Measurements from ENCODE around the gene HIGD1C.

HIGD1C gene

DNA sequence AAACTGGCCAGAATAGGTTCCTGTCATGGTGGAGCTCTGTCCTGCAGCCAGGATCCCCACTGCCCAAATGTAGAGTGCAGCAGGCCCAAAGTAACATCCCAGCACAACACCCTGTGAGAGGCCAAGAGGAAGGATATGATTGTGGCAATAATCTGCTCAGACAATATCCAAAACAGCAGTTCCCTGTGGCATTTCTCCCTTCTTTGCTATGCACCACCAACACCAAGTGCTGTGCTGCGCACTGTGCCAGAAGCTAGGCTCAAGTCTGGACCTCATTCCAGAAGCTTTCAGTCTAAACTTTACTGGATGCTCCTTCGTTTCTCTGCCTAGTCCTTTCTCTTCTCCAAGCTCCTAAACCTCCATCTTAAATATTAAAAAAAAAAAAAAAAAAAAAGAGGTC is 40.5 kb downstream of the HIGD1C start:
- ChIA-PET POLR2A (no interaction called here), CTCF (interaction anchor here (0.6 kb wide), 2 partner anchors 14 to 374 kb away, joined by 3 read pairs; no protein-coding TSS in a partner anchor)
- H3K4me3 ChIP-seq (ENCODE audit: low read depth, low read length): no peak overlapping the region
- no peaks in the 10 kb centered on the region for H3K4me1 ChIP-seq (ENCODE audit: control insufficient read depth, insufficient read depth, low read length)
- peaks cover 60 to 91% of the 10 kb centered on the region in 2 experiments for H3K36me3 ChIP-seq (ENCODE audit: control insufficient read depth in 2 of 2, insufficient read depth in 1 of 2, low read length in 2 of 2)
- TF ChIP-seq ZNF623 (tag by site-specific recombination; IDR thresholded peaks at IDR 0.05) (no peak), ZSCAN5A (tag by site-specific recombination; IDR thresholded peaks at IDR 0.05) (no peak), ZNF561 (tag by site-specific recombination; IDR thresholded peaks at IDR 0.05; ENCODE audit: borderline replicate concordance) (no peak), ZNF529 (tag by site-specific recombination; IDR thresholded peaks at IDR 0.05; ENCODE audit: insufficient replicate concordance) (no peak), ZEB2 (tag by site-specific recombination; IDR thresholded peaks at IDR 0.05) (no peak), ZNF747 (tag by site-specific recombination; IDR thresholded peaks at IDR 0.05) (no peak), ZNF660 (tag by site-specific recombination; IDR thresholded peaks at IDR 0.05) (no peak), ZNF600 (tag by site-specific recombination; IDR thresholded peaks at IDR 0.05) (no peak), ZFP69B (tag by site-specific recombination; IDR thresholded peaks at IDR 0.05) (no peak), ZNF776 (tag by site-specific recombination; IDR thresholded peaks at IDR 0.05; ENCODE audit: borderline replicate concordance) (no peak), ZNF530 (tag by site-specific recombination; IDR thresholded peaks at IDR 0.05; ENCODE audit: low read depth) (no peak), ZNF133 (tag by site-specific recombination; IDR thresholded peaks at IDR 0.05) (no peak), ZNF175 (tag by site-specific recombination; IDR thresholded peaks at IDR 0.05) (no peak), GLIS1 (tag by site-specific recombination; IDR thresholded peaks at IDR 0.05) (no peak)
- H3K27ac ChIP-seq (ENCODE audit: extremely low read depth, low read depth, low read length): no peak overlapping the region
- H3K9me3 ChIP-seq (ENCODE audit: control insufficient read depth, insufficient read depth, low read depth, low read length): no peaks in the 10 kb centered on the region

DNA sequence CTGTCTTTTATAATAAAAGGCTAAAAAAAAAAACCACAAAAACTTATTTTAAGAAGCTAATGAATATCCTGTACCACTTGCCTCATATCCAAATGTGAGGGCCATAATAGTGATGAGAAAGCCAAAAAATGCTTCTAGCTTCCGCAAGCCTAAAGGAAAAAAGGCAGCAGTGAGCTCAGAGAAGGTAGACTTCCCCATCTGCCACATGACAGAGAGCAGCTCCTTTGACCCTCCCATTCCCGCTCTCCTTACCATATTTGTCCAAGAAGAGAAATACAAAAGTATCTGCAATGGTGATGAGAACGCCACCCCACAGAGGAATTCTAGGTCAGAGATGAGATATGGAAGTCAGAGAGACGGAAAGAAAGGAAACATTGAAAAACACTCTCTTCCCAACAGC is 46.7 kb downstream of the HIGD1C start:
- no peak for TF ChIP-seq MYNN (tag by site-specific recombination; IDR thresholded peaks at IDR 0.05; ENCODE audit: borderline replicate concordance)
- TF ChIP-seq SP3 (tag by site-specific recombination; IDR thresholded peaks at IDR 0.05): no peak
- TF ChIP-seq ZNF2 (tag by site-specific recombination; IDR thresholded peaks at IDR 0.05): no peak
- TF ChIP-seq GLI4 (tag by site-specific recombination; IDR thresholded peaks at IDR 0.05): no peak
- TF ChIP-seq ZNF23 (tag by site-specific recombination; IDR thresholded peaks at IDR 0.05; ENCODE audit: borderline replicate concordance): no peak
- TF ChIP-seq, protein P1, sequence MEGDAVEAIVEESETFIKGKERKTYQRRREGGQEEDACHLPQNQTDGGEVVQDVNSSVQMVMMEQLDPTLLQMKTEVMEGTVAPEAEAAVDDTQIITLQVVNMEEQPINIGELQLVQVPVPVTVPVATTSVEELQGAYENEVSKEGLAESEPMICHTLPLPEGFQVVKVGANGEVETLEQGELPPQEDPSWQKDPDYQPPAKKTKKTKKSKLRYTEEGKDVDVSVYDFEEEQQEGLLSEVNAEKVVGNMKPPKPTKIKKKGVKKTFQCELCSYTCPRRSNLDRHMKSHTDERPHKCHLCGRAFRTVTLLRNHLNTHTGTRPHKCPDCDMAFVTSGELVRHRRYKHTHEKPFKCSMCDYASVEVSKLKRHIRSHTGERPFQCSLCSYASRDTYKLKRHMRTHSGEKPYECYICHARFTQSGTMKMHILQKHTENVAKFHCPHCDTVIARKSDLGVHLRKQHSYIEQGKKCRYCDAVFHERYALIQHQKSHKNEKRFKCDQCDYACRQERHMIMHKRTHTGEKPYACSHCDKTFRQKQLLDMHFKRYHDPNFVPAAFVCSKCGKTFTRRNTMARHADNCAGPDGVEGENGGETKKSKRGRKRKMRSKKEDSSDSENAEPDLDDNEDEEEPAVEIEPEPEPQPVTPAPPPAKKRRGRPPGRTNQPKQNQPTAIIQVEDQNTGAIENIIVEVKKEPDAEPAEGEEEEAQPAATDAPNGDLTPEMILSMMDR (tag by site-specific recombination; IDR thresholded peaks at IDR 0.05): no peak
- TF ChIP-seq ZNF76 (tag by site-specific recombination; IDR thresholded peaks at IDR 0.05; ENCODE audit: borderline replicate concordance, low read depth): no peak
- no peak for TF ChIP-seq ZNF660 (tag by site-specific recombination; IDR thresholded peaks at IDR 0.05)
- no peak for TF ChIP-seq FEZF1 (tag by site-specific recombination; IDR thresholded peaks at IDR 0.05)
- TF ChIP-seq ZNF623 (tag by site-specific recombination; IDR thresholded peaks at IDR 0.05): no peak
- TF ChIP-seq ZNF157 (tag by site-specific recombination; IDR thresholded peaks at IDR 0.05): no peak
- no peak for TF ChIP-seq KLF10 (tag by site-specific recombination; IDR thresholded peaks at IDR 0.05)
- TF ChIP-seq ZNF707 (tag by site-specific recombination; IDR thresholded peaks at IDR 0.05): no peak
- no peaks in the 10 kb centered on the region for H3K4me1 ChIP-seq (ENCODE audit: control insufficient read depth, insufficient read depth, low read length)
- no peaks in the 10 kb centered on the region for H3K9me3 ChIP-seq (ENCODE audit: control insufficient read depth, insufficient read depth, low read depth, low read length)
- ChIA-PET CTCF (interaction anchor here (1.0 kb wide), 1 partner anchor 13 kb away, joined by 9 read pairs; no protein-coding TSS in a partner anchor), POLR2A (no interaction called here)
- H3K4me3 ChIP-seq (ENCODE audit: low read depth, low read length): no peak overlapping the region
- H3K27ac ChIP-seq (ENCODE audit: extremely low read depth, low read depth, low read length): no peak overlapping the region
- peaks cover 35 to 70% of the 10 kb centered on the region in 2 experiments for H3K36me3 ChIP-seq (ENCODE audit: control insufficient read depth in 2 of 2, insufficient read depth in 1 of 2, low read length in 2 of 2)
